ENCODE results near the gene ATP1A1. TPM values are rescaled to one million over a fixed set of nuclear protein-coding genes. Genes with fewer than 3 reads are reported as not detected.

Gene ATP1A1
- total and polyA plus RNA-seq, 7 donors: 66.1 to 440 (median 230) TPM

DNA sequence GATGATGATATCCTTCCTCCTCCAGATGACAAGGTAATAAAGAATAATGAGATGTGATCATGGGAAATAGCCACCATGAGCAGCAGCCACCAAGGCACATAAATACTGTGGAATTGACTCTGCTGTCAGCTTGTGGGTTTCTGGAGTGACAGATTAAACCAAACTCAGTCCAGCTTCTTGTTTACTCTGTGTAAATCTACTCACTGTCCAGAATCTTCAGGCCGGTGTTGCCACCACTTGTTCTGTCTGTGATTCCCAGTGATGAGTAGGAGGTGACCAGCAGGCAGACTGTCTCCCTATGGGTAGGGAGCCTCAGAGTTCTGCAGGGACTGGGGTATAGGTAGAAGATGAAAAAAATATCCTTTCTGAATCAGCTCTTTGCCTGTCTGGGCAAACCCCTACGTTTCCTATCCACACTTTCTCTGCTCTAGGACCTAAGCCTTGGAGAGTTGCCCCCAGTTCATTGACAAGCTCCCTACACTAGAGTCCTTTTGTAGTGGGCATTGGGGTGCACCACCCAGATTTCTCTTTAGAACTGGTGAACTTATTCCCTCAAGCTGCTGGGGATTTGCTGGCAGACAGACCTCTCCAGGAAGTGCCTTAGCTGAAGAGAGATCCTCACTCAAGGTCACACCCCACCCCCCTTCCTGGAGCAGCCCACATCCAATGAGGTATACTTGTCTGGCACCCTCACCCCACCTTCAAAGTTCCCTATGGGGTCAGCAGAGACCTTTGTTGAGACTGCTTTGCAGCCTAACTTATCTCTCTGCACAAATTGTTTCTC lies 47.6 kb downstream of the ATP1A1 start:
- intact Hi-C loops (cut with DNase I): no loop called here
- WGBS, 3 donors: 75 to 89% (median 75%) methylated on average over 2 of the region's 2 CpGs
- H3K27me3 ChIP-seq (ENCODE audit: insufficient read depth in 3 of 3, low read length in 2 of 3): no peaks in the 10 kb centered on the region
- DNase-seq: no peak
- H3K27ac ChIP-seq: no peak overlapping the region
- H3K4me3 ChIP-seq: no peak overlapping the region
- peaks cover 16% of the 10 kb centered on the region for H3K4me1 ChIP-seq
- ATAC-seq: no peak
- TF ChIP-seq, protein P1, sequence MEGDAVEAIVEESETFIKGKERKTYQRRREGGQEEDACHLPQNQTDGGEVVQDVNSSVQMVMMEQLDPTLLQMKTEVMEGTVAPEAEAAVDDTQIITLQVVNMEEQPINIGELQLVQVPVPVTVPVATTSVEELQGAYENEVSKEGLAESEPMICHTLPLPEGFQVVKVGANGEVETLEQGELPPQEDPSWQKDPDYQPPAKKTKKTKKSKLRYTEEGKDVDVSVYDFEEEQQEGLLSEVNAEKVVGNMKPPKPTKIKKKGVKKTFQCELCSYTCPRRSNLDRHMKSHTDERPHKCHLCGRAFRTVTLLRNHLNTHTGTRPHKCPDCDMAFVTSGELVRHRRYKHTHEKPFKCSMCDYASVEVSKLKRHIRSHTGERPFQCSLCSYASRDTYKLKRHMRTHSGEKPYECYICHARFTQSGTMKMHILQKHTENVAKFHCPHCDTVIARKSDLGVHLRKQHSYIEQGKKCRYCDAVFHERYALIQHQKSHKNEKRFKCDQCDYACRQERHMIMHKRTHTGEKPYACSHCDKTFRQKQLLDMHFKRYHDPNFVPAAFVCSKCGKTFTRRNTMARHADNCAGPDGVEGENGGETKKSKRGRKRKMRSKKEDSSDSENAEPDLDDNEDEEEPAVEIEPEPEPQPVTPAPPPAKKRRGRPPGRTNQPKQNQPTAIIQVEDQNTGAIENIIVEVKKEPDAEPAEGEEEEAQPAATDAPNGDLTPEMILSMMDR (IDR thresholded peaks at IDR 0.05): no peak
- H3K9me3 ChIP-seq: no peaks in the 10 kb centered on the region
- H3K36me3 ChIP-seq (ENCODE audit: insufficient read depth in 1 of 2, low read depth in 1 of 2): no peaks in the 10 kb centered on the region

DNA sequence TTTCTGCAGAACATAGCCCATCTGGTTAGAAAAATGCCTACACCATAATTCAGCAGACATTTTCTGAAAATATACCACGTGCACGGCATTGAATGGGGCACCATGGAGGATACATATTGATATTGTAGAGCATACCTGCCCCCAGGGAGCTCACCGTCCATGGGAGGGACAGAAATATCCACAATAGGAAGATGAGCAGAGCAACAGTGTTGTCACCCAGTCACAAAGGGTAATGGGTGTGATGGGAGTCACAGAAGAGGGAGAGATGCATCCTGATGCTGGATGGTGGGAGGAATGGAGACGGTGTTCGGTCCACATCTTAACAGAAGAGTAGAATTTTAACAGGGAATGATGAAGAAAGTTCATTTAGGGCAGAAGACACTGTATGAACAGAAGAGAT lies 51.4 kb downstream of the ATP1A1 start:
- ATAC-seq (no peak), DNase-seq (no peak)
- TF ChIP-seq, protein P1 (IDR thresholded peaks at IDR 0.05): no peak
- Histone ChIP-seq H3K4me3 (no peak overlapping the region), H3K27ac (no peak overlapping the region), H3K27me3 (ENCODE audit: insufficient read depth in 3 of 3, low read length in 2 of 3) (no peaks in the 10 kb centered on the region), H3K4me1 (no peaks in the 10 kb centered on the region), H3K9me3 (no peaks in the 10 kb centered on the region), H3K36me3 (ENCODE audit: insufficient read depth in 1 of 2, low read depth in 1 of 2) (no peaks in the 10 kb centered on the region)
- 82 to 90% (median 84%) methylated on average over 5 of the region's 5 CpGs for WGBS, 3 donors
- intact Hi-C loops (cut with DNase I): no loop called here

DNA sequence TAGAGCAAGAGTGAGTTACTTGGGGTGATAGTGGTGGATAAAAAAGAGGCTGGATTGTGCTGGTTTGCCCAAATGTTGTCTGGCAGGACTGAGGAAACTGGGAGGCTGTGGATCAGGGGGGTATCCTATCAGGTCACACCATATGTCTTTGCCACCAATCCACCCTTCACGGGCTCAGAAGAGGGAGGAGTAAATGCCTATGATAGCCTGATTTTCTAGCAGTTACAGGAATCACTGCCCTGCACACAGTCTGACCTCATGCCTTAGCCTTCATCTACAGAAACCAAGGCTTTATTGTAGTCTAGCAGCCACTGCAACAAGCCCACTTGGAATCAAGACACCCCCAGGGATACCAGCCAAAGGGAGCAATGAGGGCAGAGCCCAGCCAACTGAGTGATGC lies 51.8 kb downstream of the ATP1A1 start:
- TF ChIP-seq, protein P1 (IDR thresholded peaks at IDR 0.05): no peak
- H3K27ac ChIP-seq: no peak overlapping the region
- DNase-seq (no peak), ATAC-seq (no peak)
- no peak overlapping the region for H3K4me3 ChIP-seq
- H3K27me3 ChIP-seq (ENCODE audit: insufficient read depth in 3 of 3, low read length in 2 of 3): no peaks in the 10 kb centered on the region
- no peaks in the 10 kb centered on the region for H3K9me3 ChIP-seq
- no peaks in the 10 kb centered on the region for H3K36me3 ChIP-seq (ENCODE audit: insufficient read depth in 1 of 2, low read depth in 1 of 2)
- intact Hi-C loops (cut with DNase I): no loop called here
- no peaks in the 10 kb centered on the region for H3K4me1 ChIP-seq
- 47 to 82% (median 79%) methylated on average over 1 of the region's 1 CpG for WGBS, 3 donors

- TF ChIP-seq, protein P1 (IDR thresholded peaks at IDR 0.05): no peak
- WGBS, 3 donors: 81 to 93% (median 86%) methylated on average over 5 of the region's 5 CpGs
Measured at GRCh38 chr1:116425987-116426386, 52.9 kb downstream of the ATP1A1 start.

DNA sequence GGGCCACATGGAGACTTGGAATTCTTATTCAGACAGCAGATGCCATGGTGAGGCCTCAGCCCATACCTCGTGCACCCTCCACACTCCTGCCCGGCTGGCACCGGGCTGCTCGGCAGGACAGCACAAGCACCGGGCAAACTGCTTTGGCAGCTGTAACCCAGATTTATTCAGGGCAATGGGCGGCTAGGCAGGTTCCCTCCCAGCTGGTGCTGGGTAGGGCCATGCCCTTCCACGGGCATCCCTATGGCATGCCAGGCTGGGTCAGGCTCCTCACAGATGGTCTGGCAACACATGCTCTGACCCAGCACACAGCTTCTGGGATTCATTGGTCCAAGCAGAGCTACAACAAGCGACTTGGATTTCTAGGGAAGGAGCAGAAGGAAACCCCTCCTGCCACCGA lies 53.4 kb downstream of the ATP1A1 start:
- TF ChIP-seq, protein P1 (IDR thresholded peaks at IDR 0.05): no peak
- Histone ChIP-seq H3K9me3 (no peaks in the 10 kb centered on the region), H3K4me3 (no peak overlapping the region), H3K27me3 (ENCODE audit: insufficient read depth in 3 of 3, low read length in 2 of 3) (no peaks in the 10 kb centered on the region), H3K36me3 (ENCODE audit: insufficient read depth in 1 of 2, low read depth in 1 of 2) (no peaks in the 10 kb centered on the region), H3K27ac (no peak overlapping the region), H3K4me1 (no peaks in the 10 kb centered on the region)
- ATAC-seq (peak in 1 of 4 donors; percentile 17), DNase-seq (no peak)
- intact Hi-C loops (cut with DNase I): no loop called here
- WGBS, 3 donors: 46 to 59% (median 52%) methylated on average over 9 of the region's 9 CpGs

More at GRCh38 chr1:116425987-116426386, 52.9 kb downstream of the ATP1A1 start:
- H3K36me3 ChIP-seq (ENCODE audit: insufficient read depth in 1 of 2, low read depth in 1 of 2): no peaks in the 10 kb centered on the region
- no peak overlapping the region for H3K4me3 ChIP-seq
- no peaks in the 10 kb centered on the region for H3K9me3 ChIP-seq
- H3K27me3 ChIP-seq (ENCODE audit: insufficient read depth in 3 of 3, low read length in 2 of 3): no peaks in the 10 kb centered on the region
- H3K4me1 ChIP-seq: no peaks in the 10 kb centered on the region
- DNase-seq: no peak
- no peak overlapping the region for H3K27ac ChIP-seq
- ATAC-seq: no peak
- intact Hi-C loops (cut with DNase I): no loop called here

Measured in psoas muscle (tissue), 8 donors.